ENCODE measurements around the gene SPO11. TPM values are rescaled to one million over a fixed set of nuclear protein-coding genes. Genes with fewer than 3 reads are reported as not detected.

Gene SPO11
- total and polyA plus RNA-seq, 2 of the 4 experiments (the other 2 are of a cell fraction) = not detected

DNA sequence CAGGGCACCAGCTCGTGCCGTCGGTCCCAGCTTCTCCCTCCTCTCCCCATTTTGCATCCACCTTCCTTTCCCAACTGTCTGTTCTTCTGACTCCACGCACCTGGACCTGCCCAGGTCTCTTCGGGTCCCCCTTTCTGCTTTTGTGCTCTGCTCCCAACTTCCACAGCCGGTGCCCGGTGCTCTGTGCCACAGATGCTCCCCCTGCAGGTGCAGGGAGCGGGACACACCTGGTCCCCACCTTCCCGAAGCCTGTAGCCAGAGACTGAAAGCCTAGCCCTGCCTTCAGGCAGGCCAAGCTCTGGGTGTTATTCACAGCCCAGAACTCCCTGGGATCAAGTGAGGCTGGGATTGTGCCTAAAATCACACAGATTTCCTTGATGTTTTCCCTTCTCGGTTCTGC lies 38.6 kb upstream of the SPO11 start:
- Histone ChIP-seq H3K9ac (ENCODE audit: low read depth, low read length) (no peak overlapping the region), H3K56ac (ENCODE audit: extremely low read depth, insufficient read depth, low read length) (no peak overlapping the region), H2BK15ac (ENCODE audit: low read depth, low read length) (no peak overlapping the region), H3K36me3 (ENCODE audit: control insufficient read depth, insufficient read depth, low read length) (no peaks in the 10 kb centered on the region), H2AK5ac (ENCODE audit: low read depth, low read length) (no peak overlapping the region), H3K4me2 (ENCODE audit: low read depth, low read length) (no peak overlapping the region), H4K8ac (ENCODE audit: low read depth in 2 of 2, low read length in 2 of 2) (no peak overlapping the region), H2BK20ac (ENCODE audit: low read depth, low read length) (no peak overlapping the region), H3K4me3 (ENCODE audit: insufficient read depth, low read depth, low read length) (no peak overlapping the region), H3K4me1 (ENCODE audit: control insufficient read depth, insufficient read depth, low read length) (peaks cover 2% of the 10 kb centered on the region; the same call in 1 of the 2 replicates), H4K5ac (ENCODE audit: low read depth, low read length) (no peak overlapping the region), H3K18ac (ENCODE audit: low read depth, low read length) (no peak overlapping the region), H3K27me3 (ENCODE audit: control insufficient read depth, insufficient read depth, low read length) (peaks cover 17% of the 10 kb centered on the region), H3K27ac (ENCODE audit: insufficient read depth, low read length) (no peak overlapping the region), H3K4ac (ENCODE audit: low read depth, low read length) (no peak overlapping the region), H4K20me1 (ENCODE audit: insufficient read depth, low read length) (no peaks in the 10 kb centered on the region), H2BK5ac (ENCODE audit: low read depth, low read length, poor library complexity, severe bottlenecking) (no peak overlapping the region), H2AK9ac (replicated peaks; ENCODE audit: low read depth, low read length, poor library complexity) (no peak overlapping the region), H3K79me1 (ENCODE audit: low read depth in 1 of 2, low read length in 2 of 2) (no peaks in the 10 kb centered on the region), H3K23ac (ENCODE audit: low read depth, low read length) (no peak overlapping the region), H3K14ac (replicated peaks; ENCODE audit: low read depth, low read length) (no peak overlapping the region), H2BK120ac (ENCODE audit: low read depth, low read length) (no peak overlapping the region), H4K91ac (ENCODE audit: insufficient read depth, low read depth, low read length) (no peak overlapping the region), H3K9me1 (ENCODE audit: insufficient read depth, low read length) (no peaks in the 10 kb centered on the region), H2AFZ (replicated peaks; ENCODE audit: low read length, poor library complexity) (no peak overlapping the region), H3K9me3 (ENCODE audit: control insufficient read depth, insufficient read depth, low read length) (no peaks in the 10 kb centered on the region)
- ATAC-seq (ENCODE audit: low read depth) (no peak), DNase-seq (no peak)
- CTCF ChIA-PET = no interaction called here
- dilution Hi-C loops (cut with HindIII; ENCODE audit: low sequenced_read_pairs, unreplicated experiment) = no loop called here
- in situ Hi-C loops (cut with MboI; ENCODE audit: low sequenced_read_pairs) = no loop called here
- 88% methylated on average over 3 of the region's 10 CpGs; no CpG with 5 or more reads in 1 of the 2 experiments for WGBS, 2 experiments (ENCODE audit: extremely low coverage in 2 of 2, insufficient read length in 1 of 2)
- intact Hi-C loops (cut with micrococcal nuclease) = no loop called here
- POLR2A ChIA-PET (ENCODE audit: unreplicated experiment) = no interaction called here
- BruUV-seq (replicated peaks) = no TSS peak
- TF ChIP-seq POLR2A (IDR thresholded peaks at IDR 0.05; ENCODE audit: low read depth, low read length) (no peak), RCOR1 (IDR thresholded peaks at IDR 0.05; ENCODE audit: insufficient replicate concordance, low read length) (no peak), FOS (IDR thresholded peaks at IDR 0.05; ENCODE audit: low read depth, low read length) (no peak), SMC3 (IDR thresholded peaks at IDR 0.05; ENCODE audit: low read depth, low read length) (no peak), NFE2L2 (IDR thresholded peaks at IDR 0.05; ENCODE audit: low read depth, low read length) (no peak), CHD1 (IDR thresholded peaks at IDR 0.05; ENCODE audit: low read depth, low read length) (no peak), MAFK (IDR thresholded peaks at IDR 0.05; ENCODE audit: low read depth, low read length) (no peak), BHLHE40 (IDR thresholded peaks at IDR 0.05; ENCODE audit: low read depth, low read length) (no peak)
- TF ChIP-seq, protein P1, sequence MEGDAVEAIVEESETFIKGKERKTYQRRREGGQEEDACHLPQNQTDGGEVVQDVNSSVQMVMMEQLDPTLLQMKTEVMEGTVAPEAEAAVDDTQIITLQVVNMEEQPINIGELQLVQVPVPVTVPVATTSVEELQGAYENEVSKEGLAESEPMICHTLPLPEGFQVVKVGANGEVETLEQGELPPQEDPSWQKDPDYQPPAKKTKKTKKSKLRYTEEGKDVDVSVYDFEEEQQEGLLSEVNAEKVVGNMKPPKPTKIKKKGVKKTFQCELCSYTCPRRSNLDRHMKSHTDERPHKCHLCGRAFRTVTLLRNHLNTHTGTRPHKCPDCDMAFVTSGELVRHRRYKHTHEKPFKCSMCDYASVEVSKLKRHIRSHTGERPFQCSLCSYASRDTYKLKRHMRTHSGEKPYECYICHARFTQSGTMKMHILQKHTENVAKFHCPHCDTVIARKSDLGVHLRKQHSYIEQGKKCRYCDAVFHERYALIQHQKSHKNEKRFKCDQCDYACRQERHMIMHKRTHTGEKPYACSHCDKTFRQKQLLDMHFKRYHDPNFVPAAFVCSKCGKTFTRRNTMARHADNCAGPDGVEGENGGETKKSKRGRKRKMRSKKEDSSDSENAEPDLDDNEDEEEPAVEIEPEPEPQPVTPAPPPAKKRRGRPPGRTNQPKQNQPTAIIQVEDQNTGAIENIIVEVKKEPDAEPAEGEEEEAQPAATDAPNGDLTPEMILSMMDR (conservative IDR thresholded peaks at IDR 0.05; ENCODE audit: low read depth, low read length) = no peak
- TF ChIP-seq, protein P2, sequence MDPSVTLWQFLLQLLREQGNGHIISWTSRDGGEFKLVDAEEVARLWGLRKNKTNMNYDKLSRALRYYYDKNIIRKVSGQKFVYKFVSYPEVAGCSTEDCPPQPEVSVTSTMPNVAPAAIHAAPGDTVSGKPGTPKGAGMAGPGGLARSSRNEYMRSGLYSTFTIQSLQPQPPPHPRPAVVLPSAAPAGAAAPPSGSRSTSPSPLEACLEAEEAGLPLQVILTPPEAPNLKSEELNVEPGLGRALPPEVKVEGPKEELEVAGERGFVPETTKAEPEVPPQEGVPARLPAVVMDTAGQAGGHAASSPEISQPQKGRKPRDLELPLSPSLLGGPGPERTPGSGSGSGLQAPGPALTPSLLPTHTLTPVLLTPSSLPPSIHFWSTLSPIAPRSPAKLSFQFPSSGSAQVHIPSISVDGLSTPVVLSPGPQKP (IDR thresholded peaks at IDR 0.05; ENCODE audit: borderline replicate concordance, low read depth, low read length) = no peak

All from IMR-90 (cell line).